ENCODE results near the gene MAPRE3. TPM values are rescaled to one million over a fixed set of nuclear protein-coding genes. Genes with fewer than 3 reads are reported as not detected.
"Not testable (repeated sequence)": the region's sequence is repeated elsewhere in the genome, so short reads cannot be mapped to it uniquely, and the experiment has no call there.

MAPRE3 gene
- polyA plus RNA-seq, 2 donors, result 7.4 to 13.4 TPM

- Histone ChIP-seq H3K4me1 (ENCODE audit: control insufficient read depth in 2 of 2, insufficient read depth in 2 of 2, low read length in 1 of 2) (peaks cover 2 to 3% of the 10 kb centered on the region in 2 donors), H3K4me3 (ENCODE audit: low read depth in 1 of 2, low read length in 2 of 2) (peak overlapping the region in 1 of 2 donors; percentile 95), H3K36me3 (ENCODE audit: control insufficient read depth in 2 of 2, insufficient read depth in 2 of 2, low read length in 1 of 2) (peaks cover 0 to 11% of the 10 kb centered on the region in 2 donors), H3K27ac (ENCODE audit: low read depth in 2 of 2, low read length in 1 of 2) (peak overlapping the region in 1 of 2 donors; percentile 97), H3K9me3 (ENCODE audit: control insufficient read depth in 2 of 2, insufficient read depth in 1 of 2, low read depth in 1 of 2, low read length in 1 of 2) (no peaks in the 10 kb centered on the region), H3K27me3 (ENCODE audit: control insufficient read depth in 1 of 2, insufficient read depth in 2 of 2, low read length in 2 of 2) (no peaks in the 10 kb centered on the region)
- 77 to 82% methylated on average over 8 of the region's 8 CpGs for WGBS, 2 donors
These were observed 99.7 kb downstream of the MAPRE3 start for GRCh38 chr2:27069961-27070618.

- peaks cover 0 to 10% of the 10 kb centered on the region in 2 donors for H3K36me3 ChIP-seq (ENCODE audit: control insufficient read depth in 2 of 2, insufficient read depth in 2 of 2, low read length in 1 of 2)
- no peaks in the 10 kb centered on the region for H3K27me3 ChIP-seq (ENCODE audit: control insufficient read depth in 1 of 2, insufficient read depth in 2 of 2, low read length in 2 of 2)
- peak overlapping the region; percentile 83 to 95 for H3K4me3 ChIP-seq (ENCODE audit: low read depth in 1 of 2, low read length in 2 of 2)
- H3K9me3 ChIP-seq (ENCODE audit: control insufficient read depth in 2 of 2, insufficient read depth in 1 of 2, low read depth in 1 of 2, low read length in 1 of 2), result no peaks in the 10 kb centered on the region
- H3K27ac ChIP-seq (ENCODE audit: low read depth in 2 of 2, low read length in 1 of 2), result peak overlapping the region; percentile 93 to 97
- peaks cover 2 to 3% of the 10 kb centered on the region in 2 donors for H3K4me1 ChIP-seq (ENCODE audit: control insufficient read depth in 2 of 2, insufficient read depth in 2 of 2, low read length in 1 of 2)
- WGBS, 2 donors, result 2 to 5% methylated on average over 11 of the region's 11 CpGs
These were observed 100.3 kb downstream of the MAPRE3 start for GRCh38 chr2:27070653-27071276.

DNA sequence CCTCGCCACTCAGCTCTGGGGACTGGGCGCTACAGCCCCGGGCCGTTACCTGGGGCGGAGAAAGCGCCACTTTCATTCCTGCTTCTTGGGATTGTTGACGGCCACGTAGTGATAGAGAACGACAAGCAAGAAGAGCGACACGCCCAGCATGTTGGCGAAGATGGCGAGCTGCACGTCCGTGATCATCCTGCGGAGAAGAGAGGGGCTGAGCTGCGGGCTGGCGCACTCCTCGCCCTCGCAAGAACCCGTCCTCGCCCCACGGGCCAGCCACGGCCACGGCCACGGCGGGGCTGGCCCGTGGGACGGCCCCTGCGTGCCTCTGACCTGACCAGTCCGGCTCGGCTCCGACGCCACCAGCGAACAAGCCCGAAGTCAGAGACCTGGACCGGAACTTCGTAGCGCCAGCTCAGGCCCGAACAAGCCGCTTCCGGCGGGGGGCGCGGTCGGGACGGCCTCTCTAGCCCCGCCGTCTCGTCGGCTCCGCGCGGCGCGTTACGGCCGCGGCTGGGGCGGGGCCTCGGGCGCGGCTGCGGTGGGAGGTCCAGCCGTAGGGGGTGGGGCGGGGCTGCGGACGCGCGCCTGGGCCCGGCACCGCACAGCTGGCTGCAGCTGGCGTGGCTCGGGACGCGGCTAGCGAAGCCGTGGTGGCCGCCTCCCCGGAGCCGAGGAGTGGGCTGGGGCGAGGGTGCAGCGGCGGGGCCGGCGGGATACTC is 101.0 kb downstream of the MAPRE3 start, which contains the start of gene OST4:
OST4 (minus strand) TSS at position 378 of the 713 bp plus-strand sequence.
- Histone ChIP-seq H3K9me3 (ENCODE audit: control insufficient read depth in 2 of 2, insufficient read depth in 1 of 2, low read depth in 1 of 2, low read length in 1 of 2) (no peaks in the 10 kb centered on the region), H3K27ac (ENCODE audit: low read depth in 2 of 2, low read length in 1 of 2) (peak within 1 kb of the TSS; percentile 93 to 97), H3K36me3 (ENCODE audit: control insufficient read depth in 2 of 2, insufficient read depth in 2 of 2, low read length in 1 of 2) (peaks cover 0 to 8% of the 10 kb centered on the region in 2 donors), H3K4me1 (ENCODE audit: control insufficient read depth in 2 of 2, insufficient read depth in 2 of 2, low read length in 1 of 2) (peaks cover 2 to 3% of the 10 kb centered on the region in 2 donors), H3K27me3 (ENCODE audit: control insufficient read depth in 1 of 2, insufficient read depth in 2 of 2, low read length in 2 of 2) (no peaks in the 10 kb centered on the region), H3K4me3 (ENCODE audit: low read depth in 1 of 2, low read length in 2 of 2) (peak within 1 kb of the TSS; percentile 83 to 95)
- WGBS, 2 donors, result 0% methylated on average over 59 to 86 of the region's 86 CpGs

GRCh38 chr2:27071990-27072830 is 101.8 kb downstream of the MAPRE3 start:
- Histone ChIP-seq H3K27ac (ENCODE audit: low read depth in 2 of 2, low read length in 1 of 2) (peak overlapping the region; percentile 92), H3K9me3 (ENCODE audit: control insufficient read depth in 2 of 2, insufficient read depth in 1 of 2, low read depth in 1 of 2, low read length in 1 of 2) (no peaks in the 10 kb centered on the region), H3K27me3 (ENCODE audit: control insufficient read depth in 1 of 2, insufficient read depth in 2 of 2, low read length in 2 of 2) (no peaks in the 10 kb centered on the region), H3K36me3 (ENCODE audit: control insufficient read depth in 2 of 2, insufficient read depth in 2 of 2, low read length in 1 of 2) (peaks cover 0 to 8% of the 10 kb centered on the region in 2 donors), H3K4me3 (ENCODE audit: low read depth in 1 of 2, low read length in 2 of 2) (peak overlapping the region; percentile 83 to 95), H3K4me1 (ENCODE audit: control insufficient read depth in 2 of 2, insufficient read depth in 2 of 2, low read length in 1 of 2) (peaks cover 2 to 3% of the 10 kb centered on the region in 2 donors)
- 7% methylated on average over 29 to 34 of the region's 34 CpGs for WGBS, 2 donors

- Histone ChIP-seq H3K4me3 (ENCODE audit: low read depth in 1 of 2, low read length in 2 of 2) (no peak overlapping the region), H3K27me3 (ENCODE audit: control insufficient read depth in 1 of 2, insufficient read depth in 2 of 2, low read length in 2 of 2) (no peaks in the 10 kb centered on the region), H3K4me1 (ENCODE audit: control insufficient read depth in 2 of 2, insufficient read depth in 2 of 2, low read length in 1 of 2) (peaks cover 2 to 3% of the 10 kb centered on the region in 2 donors), H3K36me3 (ENCODE audit: control insufficient read depth in 2 of 2, insufficient read depth in 2 of 2, low read length in 1 of 2) (peaks cover 0 to 8% of the 10 kb centered on the region in 2 donors), H3K27ac (ENCODE audit: low read depth in 2 of 2, low read length in 1 of 2) (peak overlapping the region; percentile 92), H3K9me3 (ENCODE audit: control insufficient read depth in 2 of 2, insufficient read depth in 1 of 2, low read depth in 1 of 2, low read length in 1 of 2) (no peaks in the 10 kb centered on the region)
- WGBS, 2 donors, result 73 to 75% methylated on average over 5 of the region's 5 CpGs
These were observed 102.5 kb downstream of the MAPRE3 start for GRCh38 chr2:27072920-27073319.

GRCh38 chr2:27073782-27074181 is 103.3 kb downstream of the MAPRE3 start:
- peaks cover 2 to 3% of the 10 kb centered on the region in 2 donors for H3K4me1 ChIP-seq (ENCODE audit: control insufficient read depth in 2 of 2, insufficient read depth in 2 of 2, low read length in 1 of 2)
- no peaks in the 10 kb centered on the region for H3K9me3 ChIP-seq (ENCODE audit: control insufficient read depth in 2 of 2, insufficient read depth in 1 of 2, low read depth in 1 of 2, low read length in 1 of 2)
- peaks cover 0 to 6% of the 10 kb centered on the region in 2 donors for H3K36me3 ChIP-seq (ENCODE audit: control insufficient read depth in 2 of 2, insufficient read depth in 2 of 2, low read length in 1 of 2)
- H3K27ac ChIP-seq (ENCODE audit: low read depth in 2 of 2, low read length in 1 of 2), result peak overlapping the region in 1 of 2 donors; percentile 23
- 43 to 47% methylated on average over 2 of the region's 2 CpGs for WGBS, 2 donors
- no peaks in the 10 kb centered on the region for H3K27me3 ChIP-seq (ENCODE audit: control insufficient read depth in 1 of 2, insufficient read depth in 2 of 2, low read length in 2 of 2)
- H3K4me3 ChIP-seq (ENCODE audit: low read depth in 1 of 2, low read length in 2 of 2), result no peak overlapping the region

GRCh38 chr2:27074738-27075565 is 104.5 kb downstream of the MAPRE3 start:
- Histone ChIP-seq H3K27ac (ENCODE audit: low read depth in 2 of 2, low read length in 1 of 2) (peak overlapping the region in 1 of 2 donors; percentile 36), H3K4me1 (ENCODE audit: control insufficient read depth in 2 of 2, insufficient read depth in 2 of 2, low read length in 1 of 2) (peaks cover 2 to 3% of the 10 kb centered on the region in 2 donors), H3K9me3 (ENCODE audit: control insufficient read depth in 2 of 2, insufficient read depth in 1 of 2, low read depth in 1 of 2, low read length in 1 of 2) (no peaks in the 10 kb centered on the region), H3K27me3 (ENCODE audit: control insufficient read depth in 1 of 2, insufficient read depth in 2 of 2, low read length in 2 of 2) (no peaks in the 10 kb centered on the region), H3K4me3 (ENCODE audit: low read depth in 1 of 2, low read length in 2 of 2) (no peak overlapping the region), H3K36me3 (ENCODE audit: control insufficient read depth in 2 of 2, insufficient read depth in 2 of 2, low read length in 1 of 2) (no peaks in the 10 kb centered on the region)
- WGBS, 2 donors, result 57 to 63% methylated on average over 4 of the region's 4 CpGs

- not testable (repeated sequence) for H3K27ac ChIP-seq (ENCODE audit: low read depth in 2 of 2, low read length in 1 of 2); H3K4me3 ChIP-seq (ENCODE audit: low read depth in 1 of 2, low read length in 2 of 2); H3K36me3 ChIP-seq (ENCODE audit: control insufficient read depth in 2 of 2, insufficient read depth in 2 of 2, low read length in 1 of 2); H3K4me1 ChIP-seq (ENCODE audit: control insufficient read depth in 2 of 2, insufficient read depth in 2 of 2, low read length in 1 of 2); H3K27me3 ChIP-seq (ENCODE audit: control insufficient read depth in 1 of 2, insufficient read depth in 2 of 2, low read length in 2 of 2); H3K9me3 ChIP-seq (ENCODE audit: control insufficient read depth in 2 of 2, insufficient read depth in 1 of 2, low read depth in 1 of 2, low read length in 1 of 2)
- WGBS, 2 donors, result 78 to 85% methylated on average over 6 of the region's 6 CpGs
These were observed 105.1 kb downstream of the MAPRE3 start for GRCh38 chr2:27075566-27075871.

All from esophagus (tissue), 2 donors.